ENCODE results near the gene PXDN. TPM values are rescaled to one million over a fixed set of nuclear protein-coding genes. Genes with fewer than 3 reads are reported as not detected.

Gene PXDN
- total RNA-seq, 1 experiment from 2014 or later, result 146 TPM

DNA sequence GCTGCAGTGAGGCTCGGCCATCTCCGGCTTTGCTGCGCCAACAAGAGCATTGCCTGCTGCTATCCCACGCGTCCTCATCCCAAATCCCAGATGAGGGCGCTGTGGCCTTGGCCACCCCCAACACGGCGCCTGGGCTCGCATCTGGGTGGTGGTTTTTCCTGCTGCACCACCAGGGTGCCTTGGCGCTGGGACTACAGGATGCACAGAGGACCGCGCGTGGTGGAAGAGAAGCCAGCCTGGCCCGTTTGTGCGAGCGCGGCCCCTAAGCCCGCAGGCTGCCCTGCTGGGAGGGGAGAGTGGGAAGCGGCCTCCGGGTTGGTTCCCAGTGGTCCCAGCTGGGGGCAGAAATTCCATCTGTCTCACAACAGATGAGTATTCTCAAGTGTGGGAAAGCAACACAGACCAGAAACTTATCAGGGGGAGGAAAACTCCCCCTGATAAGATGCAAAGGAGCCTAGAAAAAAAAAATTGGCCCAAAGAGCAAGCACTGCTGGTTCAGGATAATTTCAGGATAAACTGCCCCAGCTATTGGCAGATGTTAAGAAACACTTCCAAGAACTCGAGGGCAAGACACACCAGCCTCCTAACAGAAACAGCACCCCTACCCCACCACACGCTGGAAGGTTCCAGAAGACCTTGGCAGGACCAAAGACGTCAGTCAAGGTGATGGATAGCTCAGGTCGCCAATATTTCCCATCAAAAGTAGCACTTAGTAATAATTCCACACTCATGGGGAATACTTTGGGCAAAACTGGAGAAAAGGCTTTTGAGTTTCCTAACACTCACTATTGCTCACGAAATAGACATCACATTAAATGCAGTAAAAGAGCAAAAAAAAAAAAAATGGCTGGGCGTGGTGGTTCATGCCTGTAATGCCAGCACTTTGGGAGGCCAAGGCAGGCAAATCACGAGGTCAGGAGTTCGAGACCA is 152.1 kb downstream of the PXDN start (continued):
- TF ChIP-seq, protein P1, sequence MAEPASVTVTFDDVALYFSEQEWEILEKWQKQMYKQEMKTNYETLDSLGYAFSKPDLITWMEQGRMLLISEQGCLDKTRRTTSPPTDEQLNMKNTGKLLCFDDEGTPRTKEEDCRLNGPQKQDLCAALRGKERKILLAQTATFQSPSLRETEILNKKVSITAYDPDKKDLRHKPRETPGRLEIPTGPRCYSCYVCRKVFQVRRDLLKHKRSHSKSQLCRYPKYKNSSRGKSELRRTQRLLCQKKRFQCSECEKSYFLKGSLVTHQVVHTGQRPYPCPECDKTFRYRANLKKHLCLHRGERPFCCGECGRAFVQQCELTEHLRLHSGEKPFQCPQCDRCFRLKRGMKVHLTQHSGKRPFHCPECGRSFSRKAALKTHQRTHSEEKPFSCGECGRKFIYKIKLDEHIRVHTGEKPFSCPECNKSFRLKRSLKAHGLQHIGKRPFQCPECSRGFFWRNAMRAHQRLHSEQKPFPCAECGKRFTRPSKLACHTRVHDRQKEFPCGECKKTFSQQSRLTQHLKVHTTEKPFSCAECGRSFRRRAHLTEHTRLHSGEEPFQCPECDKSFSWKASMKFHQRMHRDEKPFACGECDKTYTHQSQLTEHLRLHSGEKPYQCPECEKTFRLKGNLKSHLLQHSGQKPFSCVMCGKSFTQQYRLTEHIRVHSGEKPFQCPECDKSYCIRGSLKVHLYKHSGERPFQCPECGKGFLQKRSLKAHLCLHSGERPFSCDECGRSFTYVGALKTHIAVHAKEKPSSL (CRISPR knock-in tag; conservative IDR thresholded peaks at IDR 0.05), result no peak
- TF ChIP-seq, protein P2, sequence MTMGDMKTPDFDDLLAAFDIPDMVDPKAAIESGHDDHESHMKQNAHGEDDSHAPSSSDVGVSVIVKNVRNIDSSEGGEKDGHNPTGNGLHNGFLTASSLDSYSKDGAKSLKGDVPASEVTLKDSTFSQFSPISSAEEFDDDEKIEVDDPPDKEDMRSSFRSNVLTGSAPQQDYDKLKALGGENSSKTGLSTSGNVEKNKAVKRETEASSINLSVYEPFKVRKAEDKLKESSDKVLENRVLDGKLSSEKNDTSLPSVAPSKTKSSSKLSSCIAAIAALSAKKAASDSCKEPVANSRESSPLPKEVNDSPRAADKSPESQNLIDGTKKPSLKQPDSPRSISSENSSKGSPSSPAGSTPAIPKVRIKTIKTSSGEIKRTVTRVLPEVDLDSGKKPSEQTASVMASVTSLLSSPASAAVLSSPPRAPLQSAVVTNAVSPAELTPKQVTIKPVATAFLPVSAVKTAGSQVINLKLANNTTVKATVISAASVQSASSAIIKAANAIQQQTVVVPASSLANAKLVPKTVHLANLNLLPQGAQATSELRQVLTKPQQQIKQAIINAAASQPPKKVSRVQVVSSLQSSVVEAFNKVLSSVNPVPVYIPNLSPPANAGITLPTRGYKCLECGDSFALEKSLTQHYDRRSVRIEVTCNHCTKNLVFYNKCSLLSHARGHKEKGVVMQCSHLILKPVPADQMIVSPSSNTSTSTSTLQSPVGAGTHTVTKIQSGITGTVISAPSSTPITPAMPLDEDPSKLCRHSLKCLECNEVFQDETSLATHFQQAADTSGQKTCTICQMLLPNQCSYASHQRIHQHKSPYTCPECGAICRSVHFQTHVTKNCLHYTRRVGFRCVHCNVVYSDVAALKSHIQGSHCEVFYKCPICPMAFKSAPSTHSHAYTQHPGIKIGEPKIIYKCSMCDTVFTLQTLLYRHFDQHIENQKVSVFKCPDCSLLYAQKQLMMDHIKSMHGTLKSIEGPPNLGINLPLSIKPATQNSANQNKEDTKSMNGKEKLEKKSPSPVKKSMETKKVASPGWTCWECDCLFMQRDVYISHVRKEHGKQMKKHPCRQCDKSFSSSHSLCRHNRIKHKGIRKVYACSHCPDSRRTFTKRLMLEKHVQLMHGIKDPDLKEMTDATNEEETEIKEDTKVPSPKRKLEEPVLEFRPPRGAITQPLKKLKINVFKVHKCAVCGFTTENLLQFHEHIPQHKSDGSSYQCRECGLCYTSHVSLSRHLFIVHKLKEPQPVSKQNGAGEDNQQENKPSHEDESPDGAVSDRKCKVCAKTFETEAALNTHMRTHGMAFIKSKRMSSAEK (CRISPR knock-in tag; IDR thresholded peaks at IDR 0.05; ENCODE audit: borderline replicate concordance), result no peak
- TF ChIP-seq, protein P3, sequence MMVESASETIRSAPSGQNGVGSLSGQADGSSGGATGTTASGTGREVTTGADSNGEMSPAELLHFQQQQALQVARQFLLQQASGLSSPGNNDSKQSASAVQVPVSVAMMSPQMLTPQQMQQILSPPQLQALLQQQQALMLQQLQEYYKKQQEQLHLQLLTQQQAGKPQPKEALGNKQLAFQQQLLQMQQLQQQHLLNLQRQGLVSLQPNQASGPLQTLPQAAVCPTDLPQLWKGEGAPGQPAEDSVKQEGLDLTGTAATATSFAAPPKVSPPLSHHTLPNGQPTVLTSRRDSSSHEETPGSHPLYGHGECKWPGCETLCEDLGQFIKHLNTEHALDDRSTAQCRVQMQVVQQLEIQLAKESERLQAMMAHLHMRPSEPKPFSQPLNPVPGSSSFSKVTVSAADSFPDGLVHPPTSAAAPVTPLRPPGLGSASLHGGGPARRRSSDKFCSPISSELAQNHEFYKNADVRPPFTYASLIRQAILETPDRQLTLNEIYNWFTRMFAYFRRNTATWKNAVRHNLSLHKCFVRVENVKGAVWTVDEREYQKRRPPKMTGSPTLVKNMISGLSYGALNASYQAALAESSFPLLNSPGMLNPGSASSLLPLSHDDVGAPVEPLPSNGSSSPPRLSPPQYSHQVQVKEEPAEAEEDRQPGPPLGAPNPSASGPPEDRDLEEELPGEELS (CRISPR knock-in tag; IDR thresholded peaks at IDR 0.05), result 0 out of 2 replicates have a peak, but pooled peaks have one; percentile 52
- TF ChIP-seq, protein P4, sequence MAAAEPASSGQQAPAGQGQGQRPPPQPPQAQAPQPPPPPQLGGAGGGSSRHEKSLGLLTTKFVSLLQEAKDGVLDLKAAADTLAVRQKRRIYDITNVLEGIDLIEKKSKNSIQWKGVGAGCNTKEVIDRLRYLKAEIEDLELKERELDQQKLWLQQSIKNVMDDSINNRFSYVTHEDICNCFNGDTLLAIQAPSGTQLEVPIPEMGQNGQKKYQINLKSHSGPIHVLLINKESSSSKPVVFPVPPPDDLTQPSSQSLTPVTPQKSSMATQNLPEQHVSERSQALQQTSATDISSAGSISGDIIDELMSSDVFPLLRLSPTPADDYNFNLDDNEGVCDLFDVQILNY (CRISPR knock-in tag; IDR thresholded peaks at IDR 0.05), result 0 out of 2 replicates have a peak, but pooled peaks have one; percentile 19
- TF ChIP-seq, protein P5, sequence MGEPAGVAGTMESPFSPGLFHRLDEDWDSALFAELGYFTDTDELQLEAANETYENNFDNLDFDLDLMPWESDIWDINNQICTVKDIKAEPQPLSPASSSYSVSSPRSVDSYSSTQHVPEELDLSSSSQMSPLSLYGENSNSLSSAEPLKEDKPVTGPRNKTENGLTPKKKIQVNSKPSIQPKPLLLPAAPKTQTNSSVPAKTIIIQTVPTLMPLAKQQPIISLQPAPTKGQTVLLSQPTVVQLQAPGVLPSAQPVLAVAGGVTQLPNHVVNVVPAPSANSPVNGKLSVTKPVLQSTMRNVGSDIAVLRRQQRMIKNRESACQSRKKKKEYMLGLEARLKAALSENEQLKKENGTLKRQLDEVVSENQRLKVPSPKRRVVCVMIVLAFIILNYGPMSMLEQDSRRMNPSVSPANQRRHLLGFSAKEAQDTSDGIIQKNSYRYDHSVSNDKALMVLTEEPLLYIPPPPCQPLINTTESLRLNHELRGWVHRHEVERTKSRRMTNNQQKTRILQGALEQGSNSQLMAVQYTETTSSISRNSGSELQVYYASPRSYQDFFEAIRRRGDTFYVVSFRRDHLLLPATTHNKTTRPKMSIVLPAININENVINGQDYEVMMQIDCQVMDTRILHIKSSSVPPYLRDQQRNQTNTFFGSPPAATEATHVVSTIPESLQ (CRISPR knock-in tag; IDR thresholded peaks at IDR 0.05), result no peak
- no peak for TF ChIP-seq NR3C1 (CRISPR knock-in tag; conservative IDR thresholded peaks at IDR 0.05; ENCODE audit: low read depth)
- TF ChIP-seq ZBTB21 (CRISPR knock-in tag; IDR thresholded peaks at IDR 0.05; ENCODE audit: borderline replicate concordance), result no peak
- TF ChIP-seq, protein P6, sequence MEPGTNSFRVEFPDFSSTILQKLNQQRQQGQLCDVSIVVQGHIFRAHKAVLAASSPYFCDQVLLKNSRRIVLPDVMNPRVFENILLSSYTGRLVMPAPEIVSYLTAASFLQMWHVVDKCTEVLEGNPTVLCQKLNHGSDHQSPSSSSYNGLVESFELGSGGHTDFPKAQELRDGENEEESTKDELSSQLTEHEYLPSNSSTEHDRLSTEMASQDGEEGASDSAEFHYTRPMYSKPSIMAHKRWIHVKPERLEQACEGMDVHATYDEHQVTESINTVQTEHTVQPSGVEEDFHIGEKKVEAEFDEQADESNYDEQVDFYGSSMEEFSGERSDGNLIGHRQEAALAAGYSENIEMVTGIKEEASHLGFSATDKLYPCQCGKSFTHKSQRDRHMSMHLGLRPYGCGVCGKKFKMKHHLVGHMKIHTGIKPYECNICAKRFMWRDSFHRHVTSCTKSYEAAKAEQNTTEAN (CRISPR knock-in tag; IDR thresholded peaks at IDR 0.05), result no peak
- no peak for TF ChIP-seq KAT7 (CRISPR knock-in tag; IDR thresholded peaks at IDR 0.05; ENCODE audit: borderline replicate concordance)
- TF ChIP-seq GTF2I (CRISPR knock-in tag; conservative IDR thresholded peaks at IDR 0.05), result no peak
- TF ChIP-seq, protein P7, sequence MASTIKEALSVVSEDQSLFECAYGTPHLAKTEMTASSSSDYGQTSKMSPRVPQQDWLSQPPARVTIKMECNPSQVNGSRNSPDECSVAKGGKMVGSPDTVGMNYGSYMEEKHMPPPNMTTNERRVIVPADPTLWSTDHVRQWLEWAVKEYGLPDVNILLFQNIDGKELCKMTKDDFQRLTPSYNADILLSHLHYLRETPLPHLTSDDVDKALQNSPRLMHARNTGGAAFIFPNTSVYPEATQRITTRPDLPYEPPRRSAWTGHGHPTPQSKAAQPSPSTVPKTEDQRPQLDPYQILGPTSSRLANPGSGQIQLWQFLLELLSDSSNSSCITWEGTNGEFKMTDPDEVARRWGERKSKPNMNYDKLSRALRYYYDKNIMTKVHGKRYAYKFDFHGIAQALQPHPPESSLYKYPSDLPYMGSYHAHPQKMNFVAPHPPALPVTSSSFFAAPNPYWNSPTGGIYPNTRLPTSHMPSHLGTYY (CRISPR knock-in tag; IDR thresholded peaks at IDR 0.05), result no peak
- TF ChIP-seq ELF4 (CRISPR knock-in tag; IDR thresholded peaks at IDR 0.05; ENCODE audit: low read depth), result no peak
- TF ChIP-seq ZNF138 (CRISPR knock-in tag; conservative IDR thresholded peaks at IDR 0.05), result 0 out of 2 replicates have a peak, but pooled peaks have one; percentile 20
- TF ChIP-seq CREM (CRISPR knock-in tag; IDR thresholded peaks at IDR 0.05), result no peak
- TF ChIP-seq, protein P8, sequence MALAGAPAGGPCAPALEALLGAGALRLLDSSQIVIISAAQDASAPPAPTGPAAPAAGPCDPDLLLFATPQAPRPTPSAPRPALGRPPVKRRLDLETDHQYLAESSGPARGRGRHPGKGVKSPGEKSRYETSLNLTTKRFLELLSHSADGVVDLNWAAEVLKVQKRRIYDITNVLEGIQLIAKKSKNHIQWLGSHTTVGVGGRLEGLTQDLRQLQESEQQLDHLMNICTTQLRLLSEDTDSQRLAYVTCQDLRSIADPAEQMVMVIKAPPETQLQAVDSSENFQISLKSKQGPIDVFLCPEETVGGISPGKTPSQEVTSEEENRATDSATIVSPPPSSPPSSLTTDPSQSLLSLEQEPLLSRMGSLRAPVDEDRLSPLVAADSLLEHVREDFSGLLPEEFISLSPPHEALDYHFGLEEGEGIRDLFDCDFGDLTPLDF (CRISPR knock-in tag; IDR thresholded peaks at IDR 0.05), result no peak
- TF ChIP-seq, protein P9, sequence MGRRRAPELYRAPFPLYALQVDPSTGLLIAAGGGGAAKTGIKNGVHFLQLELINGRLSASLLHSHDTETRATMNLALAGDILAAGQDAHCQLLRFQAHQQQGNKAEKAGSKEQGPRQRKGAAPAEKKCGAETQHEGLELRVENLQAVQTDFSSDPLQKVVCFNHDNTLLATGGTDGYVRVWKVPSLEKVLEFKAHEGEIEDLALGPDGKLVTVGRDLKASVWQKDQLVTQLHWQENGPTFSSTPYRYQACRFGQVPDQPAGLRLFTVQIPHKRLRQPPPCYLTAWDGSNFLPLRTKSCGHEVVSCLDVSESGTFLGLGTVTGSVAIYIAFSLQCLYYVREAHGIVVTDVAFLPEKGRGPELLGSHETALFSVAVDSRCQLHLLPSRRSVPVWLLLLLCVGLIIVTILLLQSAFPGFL (CRISPR knock-in tag; IDR thresholded peaks at IDR 0.05; ENCODE audit: borderline replicate concordance), result no peak
- TF ChIP-seq ZNF219 (CRISPR knock-in tag; IDR thresholded peaks at IDR 0.05; ENCODE audit: borderline replicate concordance), result no peak
- TF ChIP-seq CBFB (CRISPR knock-in tag; IDR thresholded peaks at IDR 0.05; ENCODE audit: low read depth), result no peak
- TF ChIP-seq ESRRA (CRISPR knock-in tag; IDR thresholded peaks at IDR 0.05; ENCODE audit: borderline replicate concordance), result no peak
